Loucy (cell line): Measurements from ENCODE around the gene JAM2.
A peak's percentile ranks its signal among the peaks of the same experiment; 100 is the strongest.

Experiments
- H2AFZ ChIP-seq: fragments of 200-600 bp; sonication (generic); 2 replicates; pipeline ENCODE4 v1.6.0; 2016; ENCODE audit warnings: antibody characterized with exemption, mild to moderate bottlenecking, low read length, moderate library complexity
- H3F3A ChIP-seq: fragments of 200-600 bp; 2 replicates; pipeline ENCODE4 v1.6.0; 2016; ENCODE audit warnings: antibody characterized with exemption, low read depth, mild to moderate bottlenecking
- H3K27me3 ChIP-seq: fragments of 200-600 bp; sonication (generic); 2 replicates; pipeline ENCODE4 v1.6.1; 2014; ENCODE audit warnings: low read length, mild to moderate bottlenecking; ENCODE audit not compliant: insufficient read depth, poor library complexity, severe bottlenecking
- H3K36me3 ChIP-seq: fragments of 200-600 bp; sonication (generic); 2 replicates; pipeline ENCODE4 v1.6.1; 2016; ENCODE audit warnings: low read length; ENCODE audit not compliant: insufficient read depth
- H3K4me1 ChIP-seq: fragments of 200-600 bp; sonication (generic); 2 replicates; pipeline ENCODE4 v1.5.1; 2014; ENCODE audit warnings: low read length, mild to moderate bottlenecking; ENCODE audit not compliant: insufficient read depth, poor library complexity, severe bottlenecking
- H3K4me2 ChIP-seq: fragments of 200-600 bp; sonication (generic); 2 replicates; pipeline ENCODE4 v1.6.0; 2014; ENCODE audit warnings: antibody characterized with exemption, low read length, low read depth, mild to moderate bottlenecking; ENCODE audit not compliant: poor library complexity, severe bottlenecking
- H3K4me3 ChIP-seq: fragments of 200-600 bp; sonication (generic); 2 replicates; pipeline ENCODE4 v1.5.1; 2014; ENCODE audit warnings: low read length, mild to moderate bottlenecking, mixed read lengths; ENCODE audit not compliant: poor library complexity, severe bottlenecking
- H3K79me2 ChIP-seq: fragments of 200-600 bp; sonication (generic); 2 replicates; pipeline ENCODE4 v1.6.1; 2014; ENCODE audit warnings: low read length; ENCODE audit not compliant: insufficient read depth
- H3K9ac ChIP-seq: fragments of 200-600 bp; sonication (generic); 2 replicates; pipeline ENCODE4 v1.6.0; 2014; ENCODE audit warnings: mild to moderate bottlenecking, low read depth, low read length, moderate library complexity; ENCODE audit not compliant: poor library complexity, severe bottlenecking
- H3K9me2 ChIP-seq: fragments of 200-600 bp; sonication (generic); replicated peaks from 2 replicates; pipeline ENCODE4 v1.6.1; 2016; ENCODE audit warnings: low read depth, low read length, mixed read lengths
- H3K9me3 ChIP-seq: fragments of 200-600 bp; sonication (generic); 2 replicates; pipeline ENCODE4 v1.6.1; 2014; ENCODE audit warnings: mild to moderate bottlenecking, antibody characterized with exemption, low read length, low read depth; ENCODE audit not compliant: insufficient read depth
- H4K20me1 ChIP-seq: fragments of 200-600 bp; sonication (generic); 2 replicates; pipeline ENCODE4 v1.6.0; 2014; ENCODE audit warnings: antibody characterized with exemption, low read length, mild to moderate bottlenecking; ENCODE audit not compliant: insufficient read depth, poor library complexity, severe bottlenecking
- CTCF ChIP-seq: fragments of 200-600 bp; sonication (generic); conservative IDR thresholded peaks from 2 replicates; pipeline ENCODE4 v1.5.1; 2014; ENCODE audit warnings: mild to moderate bottlenecking, antibody characterized with exemption, low read length
- EZH2phosphoT487 ChIP-seq: fragments of 200-600 bp; IDR thresholded peaks from 2 replicates; pipeline ENCODE4 v1.6.1; 2018; ENCODE audit warnings: antibody characterized with exemption, mild to moderate bottlenecking, moderate library complexity, borderline replicate concordance

Gene JAM2

GRCh38 chr21:25735646-25736597 is 96.9 kb downstream of the JAM2 start:
- TF ChIP-seq EZH2phosphoT487 (no peak), CTCF (no peak)
- Histone ChIP-seq H2AFZ (peak overlapping the region; percentile 97), H3K9me2 (no peaks in the 10 kb centered on the region), H3K4me3 (peak overlapping the region; percentile 97), H3K9ac (peak overlapping the region; percentile 97), H3F3A (no peaks in the 10 kb centered on the region), H3K27me3 (no peaks in the 10 kb centered on the region), H3K4me1 (peaks cover 54% of the 10 kb centered on the region), H3K36me3 (no peaks in the 10 kb centered on the region), H4K20me1 (peaks cover 25% of the 10 kb centered on the region), H3K79me2 (peaks cover 83% of the 10 kb centered on the region), H3K4me2 (peak overlapping the region; percentile 84), H3K9me3 (no peaks in the 10 kb centered on the region)

GRCh38 chr21:25737421-25737820 is 98.4 kb downstream of the JAM2 start:
- Histone ChIP-seq H3K9ac (peak overlapping the region; percentile 97), H4K20me1 (peaks cover 19% of the 10 kb centered on the region), H3K79me2 (peaks cover 68% of the 10 kb centered on the region), H3K27me3 (no peaks in the 10 kb centered on the region), H3K9me3 (no peaks in the 10 kb centered on the region), H2AFZ (no peak overlapping the region), H3K36me3 (no peaks in the 10 kb centered on the region), H3K4me3 (peak overlapping the region; percentile 97), H3F3A (no peaks in the 10 kb centered on the region), H3K9me2 (no peaks in the 10 kb centered on the region), H3K4me2 (peak overlapping the region; percentile 84), H3K4me1 (peaks cover 50% of the 10 kb centered on the region)
- TF ChIP-seq EZH2phosphoT487 (no peak), CTCF (no peak)

- no peak overlapping the region for H3K9ac ChIP-seq
- peaks cover 3% of the 10 kb centered on the region for H4K20me1 ChIP-seq
- H3K36me3 ChIP-seq = peaks cover 16% of the 10 kb centered on the region; the same call in 1 of the 2 replicates
- TF ChIP-seq EZH2phosphoT487 (no peak), CTCF (no peak)
- H3K27me3 ChIP-seq = no peaks in the 10 kb centered on the region
- H3F3A ChIP-seq = no peaks in the 10 kb centered on the region
- peaks cover 17% of the 10 kb centered on the region for H3K4me1 ChIP-seq
- H3K4me3 ChIP-seq = no peak overlapping the region
- peaks cover 31% of the 10 kb centered on the region for H3K79me2 ChIP-seq
- no peaks in the 10 kb centered on the region for H3K9me2 ChIP-seq
- no peaks in the 10 kb centered on the region for H3K9me3 ChIP-seq
- H2AFZ ChIP-seq = no peak overlapping the region
- no peak overlapping the region for H3K4me2 ChIP-seq
Measured at GRCh38 chr21:25742900-25743299, 103.8 kb downstream of the JAM2 start.
